HepG2 (cell line): ENCODE measurements around the gene IL1RAPL1. TPM values are rescaled to one million over a fixed set of nuclear protein-coding genes. Genes with fewer than 3 reads are reported as not detected.

Source experiments
- ATAC-seq: fragments of 200-7000 bp; cut with Tn5 transposase; 3 replicates; pipeline ENCODE4 v1.9.1; 2020; ENCODE audit warnings: mild to moderate bottlenecking, moderate library complexity
- BruUV-seq: library from RNA; stranded (reverse); fragments of 400-500 nt; replicated peaks from 2 replicates; lab custom pipeline; 2021; lab: Mats Ljungman, UMichigan
- CTCF ChIA-PET: fragments of 300-600 bp; formaldehyde crosslinking; extraction: SDS; loops from one replicate; lab custom pipeline; 2021; ENCODE audit warnings: low total read pairs, inconsistent platforms, low intra/inter-chr PET ratio; lab: Yijun Ruan, JAX
- POLR2A ChIA-PET: fragments of 350-600 bp; sonication (Branson Sonifier 250); formaldehyde crosslinking; loops from one replicate; lab custom pipeline; 2020; ENCODE audit warnings: antibody characterized with exemption, inconsistent platforms; lab: Yijun Ruan, JAX
- DNase-seq: peaks from one replicate; pipeline ENCODE4 v3.0.0-alpha.2; 2015; ENCODE audit warnings: low spot score
- FAIRE-seq: peaks from 3 replicates; lab custom pipeline; 2011; peaks lifted over from hg19 to GRCh38; lab: Jason Lieb, UNC
- H2AFZ ChIP-seq: one replicate; pipeline ENCODE4 v1.6.1; 2011; ENCODE audit warnings: low read length, inconsistent platforms
- H3K27ac ChIP-seq: fragments of 300-600 bp; 3 replicates; pipeline ENCODE4 v1.8.0; 2011; ENCODE audit warnings: mixed run types, mild to moderate bottlenecking, mixed read lengths, low read length, inconsistent platforms; ENCODE audit not compliant: insufficient read depth; ENCODE audit errors: extremely low read length
- H3K27me3 ChIP-seq, 2 experiments: fragments of 200-600 bp in 1 of 2; 2 replicates in 1 of 2; 3 replicates in 1 of 2; pipeline versions ENCODE4 v1.6.0 to v1.8.0; 2011; ENCODE audit warnings: low read length in 2 of 2, mild to moderate bottlenecking in 2 of 2, moderate library complexity in 2 of 2, inconsistent platforms in 1 of 2; ENCODE audit not compliant: insufficient read depth in 2 of 2, control insufficient read depth in 1 of 2
- H3K36me3 ChIP-seq, 2 experiments: fragments of 200-600 bp in 1 of 2; replicated peaks in 1 of 2; 2 replicates in 1 of 2; 3 replicates in 1 of 2; pipeline versions ENCODE4 v1.5.1 to v1.8.0; 2011; ENCODE audit warnings: low read length in 2 of 2, inconsistent platforms in 1 of 2; ENCODE audit not compliant: insufficient read depth in 2 of 2, control insufficient read depth in 1 of 2
- H3K4me1 ChIP-seq: 2 replicates; pipeline ENCODE4 v1.5.1; 2012; ENCODE audit warnings: low read length, inconsistent platforms; ENCODE audit not compliant: insufficient read depth
- H3K4me2 ChIP-seq: 2 replicates; pipeline ENCODE4 v1.6.0; 2011; ENCODE audit warnings: low read depth, low read length, inconsistent platforms
- H3K4me3 ChIP-seq, 3 experiments: fragments of 200-600 bp in 1 of 3; sonication (generic), shearing (Covaris generic) in 1 of 3; replicated peaks in 1 of 3; 2 replicates each; pipeline ENCODE4 v1.5.1; 2011 to 2016; ENCODE audit warnings: low read length in 3 of 3, inconsistent platforms in 2 of 3, low read depth in 2 of 3, mild to moderate bottlenecking in 2 of 3, control low read depth in 1 of 3, mixed read lengths in 1 of 3; ENCODE audit not compliant: insufficient read depth in 1 of 3
- H3K79me2 ChIP-seq: one replicate; pipeline ENCODE4 v1.6.1; 2011; ENCODE audit warnings: low read length, inconsistent platforms; ENCODE audit not compliant: insufficient read depth
- H3K9ac ChIP-seq: 2 replicates; pipeline ENCODE4 v1.6.0; 2011; ENCODE audit warnings: mild to moderate bottlenecking, low read depth, low read length, inconsistent platforms; ENCODE audit not compliant: insufficient read depth
- H3K9me3 ChIP-seq: 2 replicates; pipeline ENCODE4 v1.5.1; 2012; ENCODE audit warnings: mild to moderate bottlenecking, low read length
- H4K20me1 ChIP-seq: 2 replicates; pipeline ENCODE4 v1.6.0; 2011; ENCODE audit warnings: inconsistent platforms, mild to moderate bottlenecking, low read length, moderate library complexity; ENCODE audit not compliant: insufficient read depth
- ATAD3A ChIP-seq: sonication (generic); formaldehyde crosslinking; IDR thresholded peaks from 2 replicates; pipeline ENCODE4 v1.4.0; 2020; ENCODE audit warnings: missing genetic modification reagents
- CBX5 ChIP-seq: sonication (generic); formaldehyde crosslinking; IDR thresholded peaks from 2 replicates; pipeline ENCODE4 v1.4.0; 2020; ENCODE audit warnings: missing genetic modification reagents, borderline replicate concordance
- CC2D1A ChIP-seq: sonication (generic); formaldehyde crosslinking; IDR thresholded peaks from 2 replicates; pipeline ENCODE4 v1.8.1; 2023; ENCODE audit warnings: mild to moderate bottlenecking, missing genetic modification reagents
- GFI1 ChIP-seq: sonication (generic); formaldehyde crosslinking; IDR thresholded peaks from 2 replicates; pipeline ENCODE4 v1.5.0; 2020; ENCODE audit warnings: missing genetic modification reagents, mild to moderate bottlenecking, borderline replicate concordance
- HOXA9 ChIP-seq: sonication (generic); formaldehyde crosslinking; IDR thresholded peaks from 2 replicates; pipeline ENCODE4 v1.8.1; 2022; ENCODE audit warnings: missing genetic modification reagents, mild to moderate bottlenecking, moderate library complexity, borderline replicate concordance
- ISX ChIP-seq: sonication (generic); formaldehyde crosslinking; conservative IDR thresholded peaks from 2 replicates; pipeline ENCODE4 v1.5.0; 2020; ENCODE audit warnings: missing genetic modification reagents
- KDM6A ChIP-seq: IDR thresholded peaks from 2 replicates; pipeline ENCODE4 v1.6.1; 2016; ENCODE audit warnings: low read depth
- NFAT5 ChIP-seq: sonication (generic); formaldehyde crosslinking; IDR thresholded peaks from 2 replicates; pipeline ENCODE4 v1.4.0; 2020; ENCODE audit warnings: missing genetic modification reagents
- NR3C1 ChIP-seq: sonication (generic); formaldehyde crosslinking; IDR thresholded peaks from 2 replicates; pipeline ENCODE4 v1.4.0; 2020; ENCODE audit warnings: missing genetic modification reagents
- POLR2AphosphoS2 ChIP-seq: IDR thresholded peaks from 2 replicates; pipeline ENCODE4 v1.6.1; 2011; ENCODE audit warnings: low read depth, low read length, improper control_type of control experiment
- PPARG ChIP-seq: conservative IDR thresholded peaks from 2 replicates; pipeline ENCODE4 v1.6.1; 2016; ENCODE audit warnings: missing biosample characterization, missing genetic modification reagents
- SMARCC2 ChIP-seq: fragments of 450-650 bp; IDR thresholded peaks from 2 replicates; pipeline ENCODE4 v1.6.1; 2017; ENCODE audit warnings: antibody characterized with exemption, mild to moderate bottlenecking
- ZKSCAN1 ChIP-seq: fragments of 150-350 bp; IDR thresholded peaks from 2 replicates; pipeline ENCODE4 v1.6.1; 2014; ENCODE audit warnings: low read length
- ZNF235 ChIP-seq: sonication (generic); formaldehyde crosslinking; IDR thresholded peaks from 2 replicates; pipeline ENCODE4 v1.8.1; 2023; ENCODE audit warnings: mild to moderate bottlenecking, missing genetic modification reagents, borderline replicate concordance
- ZNF350 ChIP-seq: sonication (generic); formaldehyde crosslinking; IDR thresholded peaks from 2 replicates; pipeline ENCODE4 v1.4.0; 2020; ENCODE audit warnings: mild to moderate bottlenecking, low read depth, missing genetic modification reagents, borderline replicate concordance
- ZNF503 ChIP-seq: sonication (generic); formaldehyde crosslinking; IDR thresholded peaks from 2 replicates; pipeline ENCODE4 v1.4.0; 2020; ENCODE audit warnings: missing genetic modification reagents
- ZNF567 ChIP-seq: sonication (generic); formaldehyde crosslinking; IDR thresholded peaks from 2 replicates; pipeline ENCODE4 v1.8.1; 2023; ENCODE audit warnings: mild to moderate bottlenecking, missing genetic modification reagents, borderline replicate concordance
- ZNF589 ChIP-seq: sonication (generic); formaldehyde crosslinking; conservative IDR thresholded peaks from 2 replicates; pipeline ENCODE4 v1.8.0; 2022; ENCODE audit warnings: mild to moderate bottlenecking, moderate library complexity, missing genetic modification reagents
- ZNF883 ChIP-seq: sonication (generic); formaldehyde crosslinking; IDR thresholded peaks from 2 replicates; pipeline ENCODE4 v1.5.1; 2020; ENCODE audit warnings: mild to moderate bottlenecking, missing genetic modification reagents; ENCODE audit errors: not compliant biosample characterization
- ZSCAN20 ChIP-seq: sonication (generic); formaldehyde crosslinking; IDR thresholded peaks from 2 replicates; pipeline ENCODE4 v1.4.0; 2020; ENCODE audit warnings: missing genetic modification reagents, mild to moderate bottlenecking, borderline replicate concordance
- WGBS: methylation state at CpG from one replicate; pipeline ENCODE4 v1.1.6; 2017; ENCODE audit warnings: low lambda C conversion rate; 5-methylcytosine and 5-hydroxymethylcytosine counted together
- in situ Hi-C: cut with HindIII; loops from 2 replicates; pipeline ENCODE4 v1.10.0; 2017; ENCODE audit warnings: low pct_unique_long_range_greater_than_20kb; ENCODE audit not compliant: extremely low pct_ligation_motif_present
- intact Hi-C: fragments of 100-400 bp; cut with micrococcal nuclease; formaldehyde crosslinking; loops from one replicate; pipeline ENCODE4 v1.10.0; 2022; ENCODE audit not compliant: unreplicated experiment
- polyA plus RNA-seq, 8 experiments: library from polyadenylated mRNA; depleted of rRNA in 3 of 8; stranded (reverse) in 7 of 8; unstranded in 1 of 8; fragments of >200 nt; fragmentation: Illumina TruSeq in 4 of 8; extraction: Trizol in 4 of 8; gene quantifications; 2 replicates each; pipeline versions ENCODE4 v1.2.1 to v1.2.3, GENCODE V29; 2011 to 2016; ENCODE audit warnings: low read depth in 4 of 8, missing spikeins in 1 of 8, mixed read lengths in 1 of 8; ENCODE audit not compliant: insufficient read depth in 1 of 8
- total RNA-seq, 5 experiments: library from RNA; depleted of rRNA; stranded (reverse); fragments of >200 nt; fragmentation: Illumina TruSeq; extraction: Trizol; gene quantifications; 2 replicates each; pipeline ENCODE4 v1.2.3, GENCODE V29; 2016; ENCODE audit warnings: low read depth in 1 of 5

The IL1RAPL1 gene
- total and polyA plus RNA-seq, 2 of the 13 experiments (the other 11 are each of a cell fraction or from before 2014, with no cell fraction given), result 0.04 TPM; not detected in 1

GRCh38 chrX:29039501-29039900 is 452.3 kb downstream of the IL1RAPL1 start:
- Histone ChIP-seq H3K27me3 (no peaks in the 10 kb centered on the region), H3K79me2 (no peaks in the 10 kb centered on the region), H3K4me3 (no peak overlapping the region), H4K20me1 (no peaks in the 10 kb centered on the region), H3K4me2 (no peak overlapping the region), H3K36me3 (no peaks in the 10 kb centered on the region), H2AFZ (no peak overlapping the region), H3K9ac (no peak overlapping the region), H3K27ac (no peak overlapping the region), H3K4me1 (no peaks in the 10 kb centered on the region), H3K9me3 (no peaks in the 10 kb centered on the region)
- POLR2A ChIA-PET, result no interaction called here
- TF ChIP-seq ZNF883 (CRISPR knock-in tag) (no peak), ISX (no peak), ZKSCAN1 (no peak), SMARCC2 (no peak), ZNF567 (no peak), POLR2AphosphoS2 (no peak), ZSCAN20 (CRISPR knock-in tag) (no peak), ZNF235 (no peak), PPARG (CRISPR knock-in tag) (no peak), ATAD3A (CRISPR knock-in tag) (no peak), CBX5 (CRISPR knock-in tag) (no peak), NFAT5 (CRISPR knock-in tag) (no peak), NR3C1 (no peak), ZNF589 (CRISPR knock-in tag) (no peak), HOXA9 (CRISPR knock-in tag) (no peak), ZNF503 (no peak), GFI1 (no peak), KDM6A (CRISPR knock-in tag) (no peak), CC2D1A (CRISPR knock-in tag) (no peak), ZNF350 (CRISPR knock-in tag) (no peak)
- intact Hi-C loops, result no loop called here
- no TSS peak for BruUV-seq
- ATAC-seq (no peak), FAIRE-seq (no peak), DNase-seq (no peak)
- 0% methylated on average over 2 of the region's 2 CpGs for WGBS
- in situ Hi-C loops, result no loop called here
- CTCF ChIA-PET, result no interaction called here
